Spleen (tissue), 11 donors: Measurements from ENCODE around the gene TMC1. TPM values are rescaled to one million over a fixed set of nuclear protein-coding genes. Genes with fewer than 3 reads are reported as not detected.

Source experiments
- DNase-seq: peaks from one replicate; pipeline ENCODE4 v3.0.0-alpha.2; 2020
- H3K27ac ChIP-seq, 8 donors: fragments of 200-600 bp; sonication (generic) in 7 of 8; 1 replicate in 4 of 8; 2 replicates in 4 of 8; pipeline versions ENCODE4 v1.5.0 to v1.8.0; 2016 to 2021; ENCODE audit warnings: inconsistent platforms in 4 of 8, mild to moderate bottlenecking in 4 of 8, moderate library complexity in 1 of 8
- H3K27me3 ChIP-seq, 7 donors: fragments of 200-600 bp; sonication (generic) in 6 of 7; replicated peaks in 1 of 7; 1 replicate in 4 of 7; 2 replicates in 3 of 7; pipeline versions ENCODE4 v1.5.0 to v1.8.0; 2016 to 2021; ENCODE audit warnings: inconsistent platforms in 3 of 7, mild to moderate bottlenecking in 1 of 7
- H3K36me3 ChIP-seq, 6 donors: fragments of 200-600 bp; sonication (generic) in 5 of 6; 1 replicate in 4 of 6; 2 replicates in 2 of 6; pipeline versions ENCODE4 v1.5.0 to v1.8.0; 2016 to 2021; ENCODE audit warnings: inconsistent platforms in 2 of 6
- H3K4me1 ChIP-seq, 6 donors: fragments of 200-600 bp; sonication (generic) in 5 of 6; 1 replicate in 3 of 6; 2 replicates in 3 of 6; pipeline versions ENCODE4 v1.5.0 to v1.8.0; 2016 to 2021; ENCODE audit warnings: inconsistent platforms in 3 of 6
- H3K4me3 ChIP-seq, 8 donors: fragments of 200-600 bp; sonication (generic) in 7 of 8; 1 replicate in 4 of 8; 2 replicates in 4 of 8; pipeline versions ENCODE4 v1.5.0 to v1.8.0; 2016 to 2021; ENCODE audit warnings: inconsistent platforms in 4 of 8, mild to moderate bottlenecking in 4 of 8, moderate library complexity in 2 of 8
- H3K9me3 ChIP-seq, 8 donors: fragments of 200-600 bp; sonication (generic) in 7 of 8; 1 replicate in 4 of 8; 2 replicates in 4 of 8; pipeline versions ENCODE4 v1.5.0 to v1.8.0; 2016 to 2021; ENCODE audit warnings: inconsistent platforms in 4 of 8
- POLR2A ChIP-seq, 3 donors: fragments of 450-650 bp; IDR thresholded peaks; one replicate each; pipeline ENCODE4 v1.5.1; 2017; ENCODE audit warnings: antibody characterized with exemption in 3 of 3, mild to moderate bottlenecking in 1 of 3
- POLR2AphosphoS5 ChIP-seq, 3 donors: sonication (generic); formaldehyde crosslinking; IDR thresholded peaks; one replicate each; pipeline ENCODE4 v1.5.1; 2017; ENCODE audit warnings: antibody characterized with exemption in 3 of 3
- WGBS, 5 donors: extraction: QIAGEN DNeasy Blood & Tissue Kit in 3 of 5; methylation state at CpG; one replicate each; pipeline versions ENCODE4 v1.1.5 to v1.1.7; 2013 to 2018; 5-methylcytosine and 5-hydroxymethylcytosine counted together
- intact Hi-C: fragments of 100-400 bp; cut with DNase I; formaldehyde crosslinking; loops from one replicate; pipeline ENCODE4 v1.15.0; 2023; ENCODE audit warnings: low total_unique reads
- polyA plus RNA-seq, 3 donors: library from polyadenylated mRNA; stranded (reverse); fragments of 200-250 nt; gene quantifications; one replicate each; pipeline ENCODE4 v1.2.1, GENCODE V29; 2013
- total RNA-seq, 7 donors: library from RNA; depleted of rRNA in 3 of 7; stranded (reverse); fragments of >200 nt in 3 of 7; fragmentation: NEBNext Ultra II Directional in 4 of 7; extraction: Animal tissue kit (Norgen Biotek cat#: 25700) in 4 of 7; gene quantifications; one replicate each; pipeline versions ENCODE4 v1.1.0 to v1.2.1, GENCODE V29; 2016 to 2021
- TF ChIP-seq, protein P1 (sequence below), 11 experiments: fragments of 200-600 bp in 7 of 11; fragments of 450-650 bp in 4 of 11; sonication (generic) in 4 of 11; IDR thresholded peaks in 8 of 11; conservative IDR thresholded peaks in 3 of 11; 1 replicate in 7 of 11; 2 replicates in 4 of 11; pipeline versions ENCODE4 v1.4.0 to v1.8.0; 2016 to 2021; ENCODE audit warnings: antibody characterized with exemption in 11 of 11, inconsistent platforms in 4 of 11, mild to moderate bottlenecking in 1 of 11
- donor health status: healthy with polysubstance abuse.
- donor health status: DM: no; HTN: no; CAD: no; lungs with moderate emphysema.
- donor health status: DM: no; HTN: no; CAD: no.
- donor health status: Bipolar disorder and iron deficiency.
- donor health status: healthy.
- donor health status: DM: no; HTN: no; CAD: no.
- donor health status: DM: yes; HTN: yes; CAD: no.

TMC1 gene
- total and polyA plus RNA-seq, 10 donors = 0.04 to 0.16 TPM; not detected in 8

DNA sequence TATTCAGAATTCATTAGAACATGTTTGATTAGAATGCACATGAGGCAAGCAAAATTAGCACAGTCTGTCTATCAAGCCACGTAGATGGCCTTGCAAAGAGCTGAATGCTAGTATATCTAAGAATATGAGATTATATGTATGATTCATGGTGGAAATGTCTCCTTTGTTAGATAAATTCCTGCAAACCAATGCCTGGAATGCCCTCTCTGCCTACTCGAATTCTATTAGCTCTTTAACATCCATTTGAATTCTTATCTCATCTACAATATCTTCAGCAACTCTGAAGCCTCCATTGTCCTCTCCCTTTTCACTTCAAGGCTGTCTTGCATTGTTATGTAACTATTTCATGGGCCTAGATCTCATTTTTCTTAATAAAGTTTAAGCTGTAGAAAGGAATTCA lies 205.5 kb downstream of the TMC1 start:
- intact Hi-C loops = no loop called here
- Histone ChIP-seq H3K36me3 (no peaks in the 10 kb centered on the region), H3K4me3 (no peak overlapping the region), H3K27ac (no peak overlapping the region), H3K27me3 (no peaks in the 10 kb centered on the region), H3K4me1 (no peaks in the 10 kb centered on the region), H3K9me3 (no peaks in the 10 kb centered on the region)
- TF ChIP-seq POLR2AphosphoS5 (IDR thresholded peaks at IDR 0.05) (no peak), POLR2A (IDR thresholded peaks at IDR 0.05) (no peak)
- TF ChIP-seq, protein P1, sequence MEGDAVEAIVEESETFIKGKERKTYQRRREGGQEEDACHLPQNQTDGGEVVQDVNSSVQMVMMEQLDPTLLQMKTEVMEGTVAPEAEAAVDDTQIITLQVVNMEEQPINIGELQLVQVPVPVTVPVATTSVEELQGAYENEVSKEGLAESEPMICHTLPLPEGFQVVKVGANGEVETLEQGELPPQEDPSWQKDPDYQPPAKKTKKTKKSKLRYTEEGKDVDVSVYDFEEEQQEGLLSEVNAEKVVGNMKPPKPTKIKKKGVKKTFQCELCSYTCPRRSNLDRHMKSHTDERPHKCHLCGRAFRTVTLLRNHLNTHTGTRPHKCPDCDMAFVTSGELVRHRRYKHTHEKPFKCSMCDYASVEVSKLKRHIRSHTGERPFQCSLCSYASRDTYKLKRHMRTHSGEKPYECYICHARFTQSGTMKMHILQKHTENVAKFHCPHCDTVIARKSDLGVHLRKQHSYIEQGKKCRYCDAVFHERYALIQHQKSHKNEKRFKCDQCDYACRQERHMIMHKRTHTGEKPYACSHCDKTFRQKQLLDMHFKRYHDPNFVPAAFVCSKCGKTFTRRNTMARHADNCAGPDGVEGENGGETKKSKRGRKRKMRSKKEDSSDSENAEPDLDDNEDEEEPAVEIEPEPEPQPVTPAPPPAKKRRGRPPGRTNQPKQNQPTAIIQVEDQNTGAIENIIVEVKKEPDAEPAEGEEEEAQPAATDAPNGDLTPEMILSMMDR (IDR thresholded peaks at IDR 0.05 in 8 of 11, conservative IDR thresholded peaks at IDR 0.05 in 3 of 11) = no peak
- 37 to 55% (median 45%) methylated on average over 2 of the region's 2 CpGs for WGBS, 5 donors
- DNase-seq = no peak

DNA sequence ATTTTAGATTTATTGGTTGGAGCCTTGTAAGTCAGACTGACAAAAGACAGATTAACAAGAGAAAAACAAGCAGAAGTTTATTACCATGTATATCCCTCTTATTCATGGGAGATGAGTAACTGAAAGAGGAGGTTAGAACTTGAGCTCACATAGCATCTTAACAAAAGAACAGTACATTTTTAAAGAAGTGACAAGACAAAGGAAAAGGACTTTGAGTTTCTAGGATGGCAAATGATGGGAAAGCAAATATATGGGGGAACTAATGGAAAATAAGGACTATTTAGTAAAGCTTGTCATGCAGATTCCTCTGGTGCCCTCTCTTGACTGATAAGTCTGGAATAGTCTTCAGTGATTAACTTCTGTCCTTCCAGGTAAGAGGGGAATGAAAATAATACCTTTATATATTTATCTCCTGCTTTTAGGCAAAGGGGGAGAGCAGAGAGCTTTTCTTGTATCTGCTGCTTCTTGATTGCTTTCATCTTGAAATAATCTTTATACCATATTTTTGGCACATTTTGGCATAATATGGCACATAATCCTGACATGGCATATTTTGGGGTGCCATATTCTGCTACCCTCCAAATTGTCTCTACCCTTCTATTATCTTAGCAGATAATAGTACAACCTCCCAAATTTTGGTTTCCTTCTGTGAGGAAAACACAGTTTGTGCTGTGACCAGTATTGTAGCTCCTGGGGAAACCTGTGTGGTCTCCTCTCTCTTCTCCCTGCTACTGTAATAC lies 206.8 kb downstream of the TMC1 start:
- Histone ChIP-seq H3K27ac (no peak overlapping the region), H3K4me3 (no peak overlapping the region), H3K27me3 (no peaks in the 10 kb centered on the region), H3K36me3 (no peaks in the 10 kb centered on the region), H3K4me1 (no peaks in the 10 kb centered on the region), H3K9me3 (no peaks in the 10 kb centered on the region)
- no peak for DNase-seq
- TF ChIP-seq, protein P1 (IDR thresholded peaks at IDR 0.05 in 8 of 11, conservative IDR thresholded peaks at IDR 0.05 in 3 of 11) = no peak
- TF ChIP-seq POLR2A (IDR thresholded peaks at IDR 0.05) = no peak
- no peak for TF ChIP-seq POLR2AphosphoS5 (IDR thresholded peaks at IDR 0.05)
- intact Hi-C loops = no loop called here

DNA sequence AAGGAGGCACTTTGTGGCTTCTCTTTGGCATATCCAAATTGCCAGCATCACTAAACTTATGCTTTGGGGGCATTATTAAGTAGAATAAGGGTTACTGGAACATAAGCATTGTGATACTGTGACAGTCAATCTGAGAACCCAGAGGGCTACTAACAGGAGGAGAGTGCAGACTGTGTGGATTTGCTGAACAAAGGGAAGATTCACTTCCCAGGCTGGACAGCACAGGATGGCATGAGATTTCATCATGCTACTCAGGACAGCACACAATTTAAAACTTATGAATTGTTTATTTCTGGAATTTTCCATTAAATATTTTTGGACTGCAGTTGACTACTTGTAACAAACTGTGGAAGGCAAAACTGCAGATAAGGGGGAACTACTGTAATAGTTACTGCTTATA lies 212.5 kb downstream of the TMC1 start:
- Histone ChIP-seq H3K4me3 (no peak overlapping the region), H3K27me3 (no peaks in the 10 kb centered on the region), H3K9me3 (no peaks in the 10 kb centered on the region), H3K36me3 (no peaks in the 10 kb centered on the region), H3K4me1 (no peaks in the 10 kb centered on the region), H3K27ac (no peak overlapping the region)
- intact Hi-C loops = no loop called here
- no peak for DNase-seq
- TF ChIP-seq POLR2A (IDR thresholded peaks at IDR 0.05) (no peak), POLR2AphosphoS5 (IDR thresholded peaks at IDR 0.05) (no peak)
- TF ChIP-seq, protein P1 (IDR thresholded peaks at IDR 0.05 in 8 of 11, conservative IDR thresholded peaks at IDR 0.05 in 3 of 11) = no peak

DNA sequence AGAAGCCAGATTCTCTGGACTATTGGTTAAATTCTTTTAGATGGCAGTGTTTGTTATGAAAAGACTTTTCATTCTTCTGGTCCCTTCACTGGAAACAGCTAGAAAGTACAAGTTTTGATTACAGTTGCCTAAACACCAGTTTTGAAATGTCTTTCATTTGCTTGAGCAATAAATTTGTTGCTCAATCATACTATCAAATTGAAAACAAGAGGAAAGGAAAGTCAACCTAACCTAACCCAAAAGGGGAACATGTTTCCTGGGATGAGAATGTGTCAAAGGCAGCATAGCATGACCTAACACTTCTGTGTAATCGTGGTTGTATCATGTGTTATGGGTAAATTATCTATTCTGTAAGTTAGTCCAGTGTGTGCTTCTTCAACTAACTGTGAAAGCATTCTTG lies 213.2 kb downstream of the TMC1 start:
- intact Hi-C loops = no loop called here
- TF ChIP-seq POLR2A (IDR thresholded peaks at IDR 0.05) (no peak), POLR2AphosphoS5 (IDR thresholded peaks at IDR 0.05) (no peak)
- TF ChIP-seq, protein P1 (IDR thresholded peaks at IDR 0.05 in 8 of 11, conservative IDR thresholded peaks at IDR 0.05 in 3 of 11) = no peak
- Histone ChIP-seq H3K36me3 (no peaks in the 10 kb centered on the region), H3K4me3 (no peak overlapping the region), H3K27ac (no peak overlapping the region), H3K27me3 (no peaks in the 10 kb centered on the region), H3K9me3 (no peaks in the 10 kb centered on the region), H3K4me1 (no peaks in the 10 kb centered on the region)
- DNase-seq = no peak
- 26 to 63% (median 39%) methylated on average over 1 of the region's 1 CpG for WGBS, 5 donors
